HepG2 (cell line): ENCODE results near the gene DLG2. TPM values are rescaled to one million over a fixed set of nuclear protein-coding genes. Genes with fewer than 3 reads are reported as not detected.

ENCODE experiments used
- ATAC-seq: fragments of 200-7000 bp; cut with Tn5 transposase; 3 replicates; pipeline ENCODE4 v1.9.1; 2020; ENCODE audit warnings: mild to moderate bottlenecking, moderate library complexity
- BruUV-seq: library from RNA; stranded (reverse); fragments of 400-500 nt; replicated peaks from 2 replicates; lab custom pipeline; 2021; lab: Mats Ljungman, UMichigan
- CTCF ChIA-PET: fragments of 300-600 bp; formaldehyde crosslinking; extraction: SDS; loops from one replicate; lab custom pipeline; 2021; ENCODE audit warnings: low total read pairs, inconsistent platforms, low intra/inter-chr PET ratio; lab: Yijun Ruan, JAX
- POLR2A ChIA-PET: fragments of 350-600 bp; sonication (Branson Sonifier 250); formaldehyde crosslinking; loops from one replicate; lab custom pipeline; 2020; ENCODE audit warnings: antibody characterized with exemption, inconsistent platforms; lab: Yijun Ruan, JAX
- DNase-seq: peaks from one replicate; pipeline ENCODE4 v3.0.0-alpha.2; 2015; ENCODE audit warnings: low spot score
- FAIRE-seq: peaks from 3 replicates; lab custom pipeline; 2011; peaks lifted over from hg19 to GRCh38; lab: Jason Lieb, UNC
- H2AFZ ChIP-seq: one replicate; pipeline ENCODE4 v1.6.1; 2011; ENCODE audit warnings: low read length, inconsistent platforms
- H3K27ac ChIP-seq: fragments of 300-600 bp; 3 replicates; pipeline ENCODE4 v1.8.0; 2011; ENCODE audit warnings: mixed run types, mild to moderate bottlenecking, mixed read lengths, low read length, inconsistent platforms; ENCODE audit not compliant: insufficient read depth; ENCODE audit errors: extremely low read length
- H3K27me3 ChIP-seq, 2 experiments: fragments of 200-600 bp in 1 of 2; 2 replicates in 1 of 2; 3 replicates in 1 of 2; pipeline versions ENCODE4 v1.6.0 to v1.8.0; 2011; ENCODE audit warnings: low read length in 2 of 2, mild to moderate bottlenecking in 2 of 2, moderate library complexity in 2 of 2, inconsistent platforms in 1 of 2; ENCODE audit not compliant: insufficient read depth in 2 of 2, control insufficient read depth in 1 of 2
- H3K36me3 ChIP-seq, 2 experiments: fragments of 200-600 bp in 1 of 2; replicated peaks in 1 of 2; 2 replicates in 1 of 2; 3 replicates in 1 of 2; pipeline versions ENCODE4 v1.5.1 to v1.8.0; 2011; ENCODE audit warnings: low read length in 2 of 2, inconsistent platforms in 1 of 2; ENCODE audit not compliant: insufficient read depth in 2 of 2, control insufficient read depth in 1 of 2
- H3K4me1 ChIP-seq: 2 replicates; pipeline ENCODE4 v1.5.1; 2012; ENCODE audit warnings: low read length, inconsistent platforms; ENCODE audit not compliant: insufficient read depth
- H3K4me2 ChIP-seq: 2 replicates; pipeline ENCODE4 v1.6.0; 2011; ENCODE audit warnings: low read depth, low read length, inconsistent platforms
- H3K4me3 ChIP-seq, 3 experiments: fragments of 200-600 bp in 1 of 3; sonication (generic), shearing (Covaris generic) in 1 of 3; replicated peaks in 1 of 3; 2 replicates each; pipeline ENCODE4 v1.5.1; 2011 to 2016; ENCODE audit warnings: low read length in 3 of 3, inconsistent platforms in 2 of 3, low read depth in 2 of 3, mild to moderate bottlenecking in 2 of 3, control low read depth in 1 of 3, mixed read lengths in 1 of 3; ENCODE audit not compliant: insufficient read depth in 1 of 3
- H3K79me2 ChIP-seq: one replicate; pipeline ENCODE4 v1.6.1; 2011; ENCODE audit warnings: low read length, inconsistent platforms; ENCODE audit not compliant: insufficient read depth
- H3K9ac ChIP-seq: 2 replicates; pipeline ENCODE4 v1.6.0; 2011; ENCODE audit warnings: mild to moderate bottlenecking, low read depth, low read length, inconsistent platforms; ENCODE audit not compliant: insufficient read depth
- H3K9me3 ChIP-seq: 2 replicates; pipeline ENCODE4 v1.5.1; 2012; ENCODE audit warnings: mild to moderate bottlenecking, low read length
- H4K20me1 ChIP-seq: 2 replicates; pipeline ENCODE4 v1.6.0; 2011; ENCODE audit warnings: inconsistent platforms, mild to moderate bottlenecking, low read length, moderate library complexity; ENCODE audit not compliant: insufficient read depth
- ATM ChIP-seq: fragments of 450-650 bp; IDR thresholded peaks from 2 replicates; pipeline ENCODE4 v1.7.1; 2017; ENCODE audit warnings: mild to moderate bottlenecking, borderline replicate concordance
- HNRNPH1 ChIP-seq: fragments of 200-400 bp; formaldehyde crosslinking; optimal IDR thresholded peaks from 2 replicates; pipeline ENCODE3; 2017; ENCODE audit warnings: mild to moderate bottlenecking, low read depth, low read length
- MAFF ChIP-seq: IDR thresholded peaks from 2 replicates; pipeline ENCODE4 v1.6.1; 2011; ENCODE audit warnings: low read depth, low read length, improper control_type of control experiment
- MAFK ChIP-seq, 2 experiments: IDR thresholded peaks in 1 of 2; conservative IDR thresholded peaks in 1 of 2; 2 replicates each; pipeline ENCODE4 v1.6.1; 2011; ENCODE audit warnings: improper control_type of control experiment in 2 of 2, low read length in 2 of 2
- NR2F6 ChIP-seq, 2 experiments: IDR thresholded peaks; 2 replicates each; pipeline ENCODE4 v1.6.1; 2016; ENCODE audit warnings: antibody characterized with exemption in 1 of 2, mild to moderate bottlenecking in 1 of 2
- PHF20 ChIP-seq: sonication (generic); formaldehyde crosslinking; IDR thresholded peaks from 2 replicates; pipeline ENCODE4 v1.5.0; 2020; ENCODE audit warnings: mild to moderate bottlenecking, missing genetic modification reagents
- YEATS4 ChIP-seq: sonication (generic); formaldehyde crosslinking; IDR thresholded peaks from 2 replicates; pipeline ENCODE4 v1.4.0; 2020; ENCODE audit warnings: missing genetic modification reagents, borderline replicate concordance
- WGBS: methylation state at CpG from one replicate; pipeline ENCODE4 v1.1.6; 2017; ENCODE audit warnings: low lambda C conversion rate; 5-methylcytosine and 5-hydroxymethylcytosine counted together
- in situ Hi-C: cut with HindIII; loops from 2 replicates; pipeline ENCODE4 v1.10.0; 2017; ENCODE audit warnings: low pct_unique_long_range_greater_than_20kb; ENCODE audit not compliant: extremely low pct_ligation_motif_present
- intact Hi-C: fragments of 100-400 bp; cut with micrococcal nuclease; formaldehyde crosslinking; loops from one replicate; pipeline ENCODE4 v1.10.0; 2022; ENCODE audit not compliant: unreplicated experiment
- polyA plus RNA-seq, 8 experiments: library from polyadenylated mRNA; depleted of rRNA in 3 of 8; stranded (reverse) in 7 of 8; unstranded in 1 of 8; fragments of >200 nt; fragmentation: Illumina TruSeq in 4 of 8; extraction: Trizol in 4 of 8; gene quantifications; 2 replicates each; pipeline versions ENCODE4 v1.2.1 to v1.2.3, GENCODE V29; 2011 to 2016; ENCODE audit warnings: low read depth in 4 of 8, missing spikeins in 1 of 8, mixed read lengths in 1 of 8; ENCODE audit not compliant: insufficient read depth in 1 of 8
- total RNA-seq, 5 experiments: library from RNA; depleted of rRNA; stranded (reverse); fragments of >200 nt; fragmentation: Illumina TruSeq; extraction: Trizol; gene quantifications; 2 replicates each; pipeline ENCODE4 v1.2.3, GENCODE V29; 2016; ENCODE audit warnings: low read depth in 1 of 5
- TF ChIP-seq, protein P1 (sequence below): IDR thresholded peaks from 2 replicates; pipeline ENCODE4 v1.6.1; 2016; ENCODE audit warnings: missing compliant biosample characterization, missing genetic modification reagents, borderline replicate concordance

DLG2 gene
- total and polyA plus RNA-seq, 2 of the 13 experiments (the other 11 are each of a cell fraction or from before 2014, with no cell fraction given), result 0.46 to 1.0 TPM

GRCh38 chr11:83655976-83656375, 1971.2 kb downstream of the DLG2 start (continued):
- TF ChIP-seq ATM (no peak), NR2F6 (IDR thresholded peaks at IDR 0.05) (no peak), NR2F6 (CRISPR knock-in tag; IDR thresholded peaks at IDR 0.05) (no peak), HNRNPH1 (no peak), YEATS4 (CRISPR knock-in tag) (no peak)
- TF ChIP-seq, protein P1, sequence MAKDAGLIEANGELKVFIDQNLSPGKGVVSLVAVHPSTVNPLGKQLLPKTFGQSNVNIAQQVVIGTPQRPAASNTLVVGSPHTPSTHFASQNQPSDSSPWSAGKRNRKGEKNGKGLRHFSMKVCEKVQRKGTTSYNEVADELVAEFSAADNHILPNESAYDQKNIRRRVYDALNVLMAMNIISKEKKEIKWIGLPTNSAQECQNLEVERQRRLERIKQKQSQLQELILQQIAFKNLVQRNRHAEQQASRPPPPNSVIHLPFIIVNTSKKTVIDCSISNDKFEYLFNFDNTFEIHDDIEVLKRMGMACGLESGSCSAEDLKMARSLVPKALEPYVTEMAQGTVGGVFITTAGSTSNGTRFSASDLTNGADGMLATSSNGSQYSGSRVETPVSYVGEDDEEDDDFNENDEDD (CRISPR knock-in tag), result no peak
- TF ChIP-seq, all 625 proteins: peak for 0

DNA sequence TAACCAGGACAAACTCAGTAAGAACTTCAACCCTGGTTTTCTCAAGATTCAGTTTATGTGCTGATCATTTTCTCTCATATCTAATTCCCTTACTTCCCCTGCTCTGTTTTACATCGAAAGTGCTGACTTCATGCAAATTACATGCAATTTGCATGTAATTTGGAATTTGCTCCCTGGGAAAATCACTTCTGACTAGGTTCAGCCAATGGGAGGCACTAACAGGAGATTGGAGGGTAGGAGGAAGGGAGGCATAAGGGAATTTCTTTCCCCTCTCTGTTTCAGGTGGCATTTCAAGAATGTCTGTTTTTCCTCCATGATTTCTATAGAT, 1977.7 kb downstream of the DLG2 start:
- Histone ChIP-seq H2AFZ (no peak overlapping the region), H3K27ac (no peak overlapping the region), H3K4me2 (no peak overlapping the region), H4K20me1 (no peaks in the 10 kb centered on the region), H3K79me2 (no peaks in the 10 kb centered on the region), H3K9ac (no peak overlapping the region), H3K36me3 (no peaks in the 10 kb centered on the region), H3K4me1 (peaks cover 19% of the 10 kb centered on the region), H3K27me3 (no peaks in the 10 kb centered on the region), H3K4me3 (no peak overlapping the region), H3K9me3 (no peaks in the 10 kb centered on the region)
- WGBS, result 0% methylated on average over 1 of the region's 1 CpG
- ChIA-PET CTCF (no interaction called here), POLR2A (interaction anchor here (1.1 kb wide), 1 partner anchor 12 kb away, joined by 3 read pairs; no protein-coding TSS in a partner anchor)
- DNase-seq (no peak), ATAC-seq (no peak), FAIRE-seq (no peak)
- intact Hi-C loops, result no loop called here
- no TSS peak for BruUV-seq
- in situ Hi-C loops, result no loop called here
- TF ChIP-seq PHF20 (CRISPR knock-in tag) (no peak), MAFK (conservative IDR thresholded peaks at IDR 0.05 in 1 of 2, IDR thresholded peaks at IDR 0.05 in 1 of 2; ENCODE audit: low read length in 2 of 2) (peak; percentile 66 to 79), MAFF (peak; percentile 69)
